Measurements from ENCODE around the gene GSTK1. TPM values are rescaled to one million over a fixed set of nuclear protein-coding genes. Genes with fewer than 3 reads are reported as not detected.
A peak's percentile ranks its signal among the peaks of the same experiment; 100 is the strongest.

GSTK1 gene
- total and polyA plus RNA-seq, 9 of the 15 experiments (the other 6 are each of a cell fraction or from before 2014, with no cell fraction given) = 155 to 441 (median 233) TPM

GRCh38 chr7:143287339-143287934, 24.2 kb downstream of the GSTK1 start (continued):
- TF ChIP-seq ZBTB7A (IDR thresholded peaks at IDR 0.05; ENCODE audit: borderline replicate concordance, control insufficient read depth, low read depth, low read length) (no peak), TAF15 (IDR thresholded peaks at IDR 0.05; ENCODE audit: low read depth, low read length) (no peak), NR2F6 (CRISPR knock-in tag; IDR thresholded peaks at IDR 0.05) (no peak), ZBTB49 (CRISPR knock-in tag; IDR thresholded peaks at IDR 0.05; ENCODE audit: borderline replicate concordance) (no peak), RNF2 (IDR thresholded peaks at IDR 0.05) (no peak), SOX6 (IDR thresholded peaks at IDR 0.05) (no peak), HDAC1 (IDR thresholded peaks at IDR 0.05) (no peak), CC2D1A (IDR thresholded peaks at IDR 0.05) (0 out of 2 replicates have a peak, but pooled peaks have one; percentile 81), ATF4 (CRISPR knock-in tag; IDR thresholded peaks at IDR 0.05) (0 out of 2 replicates have a peak, but pooled peaks have one; percentile 42), ZNF431 (CRISPR knock-in tag; IDR thresholded peaks at IDR 0.05) (no peak), MTA3 (IDR thresholded peaks at IDR 0.05; ENCODE audit: borderline replicate concordance) (no peak; the same call in 1 of the 2 replicates), ELF1 (tag; IDR thresholded peaks at IDR 0.05) (peak; percentile 51; the same call in 1 of the 2 replicates), BCOR (IDR thresholded peaks at IDR 0.05) (peak; percentile 26; the same call in 1 of the 2 replicates), ZNF583 (CRISPR knock-in tag; IDR thresholded peaks at IDR 0.05) (no peak), HOXB6 (CRISPR knock-in tag; IDR thresholded peaks at IDR 0.05; ENCODE audit: borderline replicate concordance) (no peak), L3MBTL2 (IDR thresholded peaks at IDR 0.05) (no peak), HMGXB4 (CRISPR knock-in tag; IDR thresholded peaks at IDR 0.05) (no peak), ZC3H11A (IDR thresholded peaks at IDR 0.05; ENCODE audit: low read depth, low read length) (no peak), STAG1 (CRISPR knock-in tag; IDR thresholded peaks at IDR 0.05; ENCODE audit: borderline replicate concordance) (peak; percentile 31; the same call in 1 of the 2 replicates), TRIM28 (IDR thresholded peaks at IDR 0.05) (0 out of 2 replicates have a peak, but pooled peaks have one; percentile 70)
- TF ChIP-seq, protein P1, sequence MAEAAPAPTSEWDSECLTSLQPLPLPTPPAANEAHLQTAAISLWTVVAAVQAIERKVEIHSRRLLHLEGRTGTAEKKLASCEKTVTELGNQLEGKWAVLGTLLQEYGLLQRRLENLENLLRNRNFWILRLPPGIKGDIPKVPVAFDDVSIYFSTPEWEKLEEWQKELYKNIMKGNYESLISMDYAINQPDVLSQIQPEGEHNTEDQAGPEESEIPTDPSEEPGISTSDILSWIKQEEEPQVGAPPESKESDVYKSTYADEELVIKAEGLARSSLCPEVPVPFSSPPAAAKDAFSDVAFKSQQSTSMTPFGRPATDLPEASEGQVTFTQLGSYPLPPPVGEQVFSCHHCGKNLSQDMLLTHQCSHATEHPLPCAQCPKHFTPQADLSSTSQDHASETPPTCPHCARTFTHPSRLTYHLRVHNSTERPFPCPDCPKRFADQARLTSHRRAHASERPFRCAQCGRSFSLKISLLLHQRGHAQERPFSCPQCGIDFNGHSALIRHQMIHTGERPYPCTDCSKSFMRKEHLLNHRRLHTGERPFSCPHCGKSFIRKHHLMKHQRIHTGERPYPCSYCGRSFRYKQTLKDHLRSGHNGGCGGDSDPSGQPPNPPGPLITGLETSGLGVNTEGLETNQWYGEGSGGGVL (CRISPR knock-in tag; IDR thresholded peaks at IDR 0.05) = no peak
- TF ChIP-seq, protein P2, sequence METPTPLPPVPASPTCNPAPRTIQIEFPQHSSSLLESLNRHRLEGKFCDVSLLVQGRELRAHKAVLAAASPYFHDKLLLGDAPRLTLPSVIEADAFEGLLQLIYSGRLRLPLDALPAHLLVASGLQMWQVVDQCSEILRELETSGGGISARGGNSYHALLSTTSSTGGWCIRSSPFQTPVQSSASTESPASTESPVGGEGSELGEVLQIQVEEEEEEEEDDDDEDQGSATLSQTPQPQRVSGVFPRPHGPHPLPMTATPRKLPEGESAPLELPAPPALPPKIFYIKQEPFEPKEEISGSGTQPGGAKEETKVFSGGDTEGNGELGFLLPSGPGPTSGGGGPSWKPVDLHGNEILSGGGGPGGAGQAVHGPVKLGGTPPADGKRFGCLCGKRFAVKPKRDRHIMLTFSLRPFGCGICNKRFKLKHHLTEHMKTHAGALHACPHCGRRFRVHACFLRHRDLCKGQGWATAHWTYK (CRISPR knock-in tag; IDR thresholded peaks at IDR 0.05) = 0 out of 2 replicates have a peak, but pooled peaks have one; percentile 90

Measured in K562 (cell line).